HuH-7.5 (cell line): Measurements from ENCODE around the gene GREM2.

Experiments used
- DNase-seq: peaks from one replicate; pipeline ENCODE4 v3.0.0; 2011; ENCODE audit warnings: low spot score

The GREM2 gene

DNA sequence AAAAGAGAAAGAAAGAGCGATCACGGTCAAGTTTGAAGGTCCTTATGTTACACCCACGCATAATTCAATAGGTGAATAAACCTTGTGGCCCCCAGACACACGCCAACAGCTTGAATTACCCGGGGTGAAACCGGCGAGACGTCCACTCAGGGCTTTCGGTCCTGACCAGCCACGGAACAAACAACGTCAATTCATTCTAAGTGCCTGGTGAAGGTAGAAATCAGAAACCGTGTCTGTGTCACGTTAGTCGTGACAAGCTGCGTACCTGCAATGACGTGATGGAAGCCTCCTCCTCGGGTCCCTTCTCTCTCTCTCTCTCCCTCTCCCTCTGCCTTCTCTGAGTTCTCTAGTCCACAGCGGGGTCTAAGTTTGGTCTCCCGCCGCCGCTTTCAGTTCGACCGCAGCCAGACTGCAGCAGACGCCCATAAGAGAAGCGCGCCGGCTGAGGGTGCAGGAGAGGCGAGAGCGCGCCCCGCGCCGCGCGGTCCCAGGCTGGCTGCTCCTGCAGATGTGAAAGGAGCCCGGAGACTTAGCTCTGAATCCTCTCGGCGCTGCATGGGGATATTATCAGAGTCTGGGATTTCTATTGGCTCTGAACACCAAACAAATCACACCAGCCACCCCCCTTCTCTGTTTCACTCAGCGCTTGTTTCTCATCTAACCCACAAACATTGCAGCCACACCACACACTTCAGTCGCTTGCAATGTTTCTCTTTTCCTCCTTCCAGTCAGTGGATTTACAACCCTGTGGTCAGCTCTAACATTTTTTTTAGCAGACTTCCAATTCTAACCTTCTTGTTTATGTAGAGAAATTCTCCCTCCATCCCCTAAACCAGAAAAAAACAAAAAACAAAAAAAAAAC lies at the start of gene GREM2:
GREM2 (minus strand) TSS at position 537 of the 862 bp plus-strand sequence. CDS start 118,680 bp downstream, outside the sequence.
- DNase-seq: peak; percentile 20

- no peak for DNase-seq
These were observed 46.5 kb upstream of the GREM2 start for GRCh38 chr1:240658312-240658960.

DNA sequence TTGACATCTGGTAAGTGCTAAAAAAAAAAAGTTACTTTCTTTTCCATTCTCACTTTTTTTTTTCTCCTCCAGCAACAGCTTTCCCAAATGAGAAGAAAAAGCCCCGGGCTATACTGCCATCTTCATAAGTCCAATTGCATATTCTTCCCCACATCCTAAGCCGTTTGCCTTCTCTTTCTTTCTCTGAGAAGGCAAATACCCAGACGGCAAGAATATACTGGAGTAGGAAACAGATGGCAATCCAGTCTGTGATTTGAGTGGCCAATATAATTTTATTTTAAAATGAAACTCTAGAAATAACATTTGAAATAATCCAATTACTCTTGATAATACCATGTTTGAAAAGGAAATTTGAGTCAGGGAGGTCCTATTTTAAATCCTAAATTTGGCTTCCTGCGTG lies 44.6 kb upstream of the GREM2 start:
- DNase-seq: no peak

- DNase-seq: no peak
These were observed 41.0 kb upstream of the GREM2 start for GRCh38 chr1:240652961-240653409.

DNA sequence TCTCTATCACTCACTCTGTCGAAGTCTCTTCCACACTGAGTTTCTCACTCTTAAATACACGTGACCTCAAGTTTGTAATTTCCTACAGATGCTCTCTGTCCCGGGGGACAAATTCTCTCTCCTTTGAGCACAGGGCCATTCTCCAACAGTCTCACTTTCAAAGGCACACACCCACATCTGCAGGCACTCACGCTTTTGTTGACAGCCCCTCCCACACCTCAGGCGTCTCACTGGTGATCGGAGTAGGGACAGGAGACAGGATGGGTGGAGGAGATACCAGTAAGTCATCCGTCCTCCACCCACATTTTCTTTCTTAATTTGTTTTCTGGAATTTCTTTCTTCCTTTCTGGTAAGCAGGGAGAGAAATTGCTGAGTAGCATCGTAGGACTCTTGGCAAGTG lies 40.6 kb upstream of the GREM2 start:
- DNase-seq: no peak

GRCh38 chr1:240650877-240651276 lies 38.9 kb upstream of the GREM2 start:
- no peak for DNase-seq

DNA sequence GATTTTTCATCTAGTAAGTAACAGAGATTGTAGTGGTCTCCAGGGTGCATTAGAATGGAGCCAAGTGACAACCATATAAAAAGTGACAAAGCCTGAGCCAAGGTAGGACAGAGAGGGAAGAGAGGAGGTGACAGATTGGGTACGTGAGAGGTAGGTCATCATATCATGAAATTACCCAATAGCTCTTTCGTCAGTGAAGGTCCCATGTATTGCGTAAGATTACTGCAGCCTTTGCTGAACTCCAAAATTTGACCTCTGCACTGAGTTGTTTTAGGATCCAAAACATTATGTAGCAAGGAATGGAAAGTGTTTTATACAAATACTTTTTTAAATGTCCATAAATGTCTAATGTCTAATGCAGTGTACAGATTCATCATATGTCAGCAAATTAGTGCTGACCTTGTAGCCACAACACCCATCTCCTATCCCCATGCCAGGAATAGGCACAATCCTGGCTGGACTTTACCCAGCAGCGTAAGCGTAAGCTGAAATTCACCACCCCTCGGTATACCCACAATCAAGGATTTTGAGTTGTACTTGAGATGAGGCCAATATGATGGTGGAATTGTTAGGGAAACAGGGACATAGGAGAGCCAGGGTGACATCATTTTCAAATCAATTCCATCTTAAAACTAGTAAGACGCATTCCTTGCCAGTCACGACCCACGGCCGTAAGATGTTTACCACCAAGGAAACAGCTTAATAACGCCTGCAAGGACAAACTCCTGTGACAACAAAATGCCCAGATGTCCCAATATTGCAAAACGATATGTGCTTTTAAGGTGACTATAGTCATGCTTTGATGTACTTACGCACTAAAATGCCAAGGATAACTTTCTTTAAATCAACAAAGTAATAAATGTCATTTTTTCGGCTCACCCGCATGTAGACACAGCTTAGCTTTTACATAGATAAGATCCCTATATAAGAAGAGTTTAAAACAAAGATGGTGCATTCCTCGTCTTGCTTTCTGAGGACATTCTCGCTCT lies 38.1 kb upstream of the GREM2 start:
- DNase-seq: no peak

GRCh38 chr1:240646571-240647240 lies 34.8 kb upstream of the GREM2 start:
- DNase-seq: no peak

- no peak for DNase-seq
These were observed 32.8 kb upstream of the GREM2 start for GRCh38 chr1:240644732-240645131.

DNA sequence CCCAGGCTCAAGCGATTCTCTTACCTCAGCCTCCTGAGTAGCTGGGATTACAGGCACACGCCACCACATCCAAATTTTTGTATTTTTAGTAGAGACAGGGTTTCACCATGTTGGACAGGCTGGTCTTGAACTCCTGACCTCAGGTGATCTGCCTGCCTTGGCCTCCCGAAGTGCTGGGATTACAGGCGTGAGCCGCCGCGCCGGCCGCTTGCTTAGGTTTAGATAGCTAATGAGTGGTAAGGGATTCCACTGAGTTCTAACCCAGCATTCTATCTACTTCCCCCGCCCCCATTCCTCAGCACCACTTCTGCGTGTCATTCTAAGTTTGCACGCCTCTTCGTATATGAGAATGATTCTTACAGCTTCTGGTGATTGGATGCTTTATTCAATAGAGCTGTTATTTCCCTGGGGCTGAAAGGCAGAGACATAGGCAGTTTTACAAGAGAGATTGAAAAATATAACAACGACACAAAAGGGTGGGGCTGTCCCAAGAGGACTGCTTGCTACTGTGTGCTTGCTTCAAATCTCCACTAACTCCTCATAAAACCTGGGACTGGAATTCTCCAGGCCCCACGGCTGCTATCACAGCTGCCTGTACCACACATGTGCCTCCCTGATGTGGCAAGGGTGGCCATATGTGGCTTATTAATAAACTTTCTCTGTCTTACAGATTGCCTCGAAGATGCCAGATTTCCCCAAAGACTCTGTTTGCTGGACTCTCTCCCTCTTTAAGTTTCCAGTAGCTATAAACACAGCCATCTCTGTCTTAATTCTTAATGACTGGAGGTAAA lies 23.7 kb upstream of the GREM2 start:
- no peak for DNase-seq

DNA sequence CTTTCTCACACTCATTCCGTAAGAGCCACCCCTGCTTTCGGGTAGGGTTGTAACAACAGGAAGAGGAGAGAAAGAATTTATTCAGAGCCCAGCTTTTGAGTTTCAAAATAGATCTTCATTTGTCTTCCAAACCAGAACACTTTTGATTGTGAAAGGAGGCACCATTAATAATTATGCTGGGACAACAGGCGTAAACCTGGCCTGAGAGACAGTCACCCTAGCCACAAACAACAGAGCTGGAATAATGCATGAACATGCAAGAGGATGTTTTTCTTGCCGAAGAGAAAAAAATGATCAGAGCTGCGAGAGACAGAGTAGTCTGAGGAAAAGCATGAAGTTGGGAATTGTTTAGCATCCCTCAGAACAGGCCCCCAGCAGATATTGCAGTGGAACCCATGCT lies 18.5 kb upstream of the GREM2 start:
- DNase-seq: no peak

GRCh38 chr1:240621249-240621648 lies 9.3 kb upstream of the GREM2 start:
- DNase-seq: no peak

DNA sequence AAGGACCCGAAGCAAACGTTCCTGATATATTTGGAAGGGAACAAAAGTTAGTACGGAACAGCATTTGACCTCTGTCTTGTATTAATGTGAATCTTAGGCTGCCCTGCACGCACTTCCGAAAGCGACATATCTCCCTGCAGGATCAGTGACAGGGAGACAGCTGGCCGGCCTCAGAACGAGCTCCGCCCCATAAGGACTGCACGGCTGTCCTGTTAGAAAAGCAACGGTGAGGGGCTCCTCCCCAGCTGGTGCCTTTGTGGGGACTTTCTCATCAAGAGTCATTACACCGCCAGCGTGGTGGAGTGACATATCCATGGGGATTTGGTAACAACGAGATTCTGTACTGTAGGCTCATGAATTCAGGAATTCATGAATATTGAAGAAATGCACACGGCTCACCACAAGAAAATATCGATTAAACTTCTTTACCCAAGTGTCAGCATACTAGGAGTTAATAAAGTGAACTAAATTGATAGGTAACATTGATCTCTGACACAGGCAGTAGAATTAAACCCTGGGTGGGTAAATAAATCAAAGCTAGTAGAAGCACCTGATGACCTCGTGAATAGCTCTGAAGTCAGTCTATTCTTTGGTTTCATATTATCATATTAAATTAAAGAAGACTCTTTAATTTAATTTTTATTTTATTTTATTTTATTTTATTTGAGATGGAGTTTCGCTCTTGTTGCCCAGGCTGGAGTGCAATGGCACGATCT lies 8.1 kb upstream of the GREM2 start:
- DNase-seq: no peak

- no peak for DNase-seq
These were observed 7.4 kb upstream of the GREM2 start for GRCh38 chr1:240619357-240619756.

- DNase-seq: no peak
These were observed 7.0 kb upstream of the GREM2 start for GRCh38 chr1:240618946-240619345.

DNA sequence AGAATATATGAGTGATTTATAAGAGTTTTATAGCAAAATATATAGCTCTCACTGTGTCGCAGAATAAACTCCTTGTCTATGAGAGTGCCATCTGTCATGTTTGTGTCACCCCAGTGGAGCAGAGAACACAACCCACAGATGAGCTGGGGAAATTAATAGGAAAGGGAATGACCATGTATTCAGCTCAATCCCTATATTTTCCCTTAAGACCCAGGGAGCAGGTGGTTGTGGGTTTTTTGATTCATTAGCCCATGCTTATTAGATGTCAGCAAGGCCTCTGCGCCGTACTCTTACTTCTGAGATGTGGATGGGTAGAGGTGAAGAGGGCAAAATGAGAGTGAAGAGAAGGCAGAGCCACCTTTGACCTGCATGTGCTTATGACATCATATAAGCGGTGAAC lies 4.1 kb upstream of the GREM2 start:
- no peak for DNase-seq

DNA sequence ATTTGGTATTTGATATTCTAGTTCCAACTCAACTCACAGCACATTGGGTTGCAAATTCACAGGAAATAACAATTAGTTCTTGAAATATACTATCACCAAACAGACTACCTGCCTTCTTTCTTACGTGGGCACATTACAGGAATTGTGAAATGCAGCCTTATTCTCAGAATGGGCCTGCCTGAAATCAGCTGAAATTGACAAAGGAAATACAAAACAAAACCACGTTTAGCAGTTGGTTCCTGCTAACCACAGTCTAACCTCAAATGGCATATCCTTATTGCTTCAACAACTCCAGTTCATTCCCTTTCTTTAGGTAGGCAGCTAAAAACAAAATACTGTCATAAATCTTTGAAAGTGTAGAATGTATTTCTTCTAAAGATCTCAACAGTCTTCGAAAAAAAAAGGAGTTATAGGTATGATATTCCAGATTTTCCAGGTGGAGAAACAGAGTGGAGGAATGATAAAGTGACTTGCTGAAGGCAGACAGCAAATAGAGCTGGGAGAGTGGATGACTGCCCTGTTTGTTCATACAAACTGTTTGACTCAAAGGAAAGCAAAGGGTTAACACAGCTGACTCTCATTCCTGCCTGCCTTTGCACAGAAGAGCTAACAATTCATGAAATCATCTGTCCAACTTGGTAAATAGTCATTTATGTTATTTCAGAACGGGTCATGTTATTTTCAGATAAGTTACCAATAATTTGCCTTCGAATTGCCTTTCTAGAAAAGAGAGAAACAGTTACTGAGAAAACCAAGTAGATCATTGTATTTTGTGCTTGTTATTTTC lies 1.6 kb upstream of the GREM2 start:
- DNase-seq: no peak

DNA sequence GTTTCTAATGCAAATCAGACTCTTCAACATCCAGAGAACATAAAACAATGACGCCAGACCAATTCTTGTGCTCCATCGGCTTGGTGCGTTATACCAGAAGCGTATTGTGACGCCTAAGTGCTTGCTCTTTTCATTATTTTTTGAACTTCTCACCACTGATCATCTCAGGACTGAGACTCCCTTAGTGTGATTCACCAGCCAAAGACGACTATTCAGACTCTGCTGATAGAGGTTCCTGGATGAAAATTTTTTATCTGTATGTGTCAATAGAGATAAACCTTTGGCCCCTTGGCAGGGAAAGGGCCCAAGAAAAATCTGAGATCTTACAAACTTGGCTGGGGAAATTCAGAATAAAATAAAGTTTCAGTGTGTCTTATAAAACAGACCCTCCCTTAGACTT lies 856 bp upstream of the GREM2 start:
- DNase-seq: no peak

DNA sequence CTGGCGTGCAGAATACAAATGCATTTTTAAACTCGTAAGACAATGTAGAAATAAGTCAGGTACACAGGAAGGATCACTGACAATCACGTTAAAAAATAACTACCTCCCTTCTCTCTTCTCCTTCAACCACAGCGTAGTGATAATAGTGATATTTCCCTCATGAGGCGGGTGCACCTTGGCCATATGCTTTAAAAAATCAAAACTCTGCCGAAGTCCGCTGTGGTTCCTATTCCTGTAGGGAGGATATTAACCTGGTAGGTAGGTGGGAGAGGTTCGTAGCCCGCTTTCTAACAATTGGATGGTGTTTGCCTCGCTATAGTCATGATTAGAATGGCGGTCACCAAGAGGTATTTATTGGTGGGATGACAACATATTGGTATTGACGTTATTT lies 732 bp downstream of the GREM2 start:
- no peak for DNase-seq
